Measurements from ENCODE around the gene ALG14.

- TF ChIP-seq SP1 (IDR thresholded peaks at IDR 0.05) (no peak), L3MBTL2 (conservative IDR thresholded peaks at IDR 0.05) (no peak), BHLHE40 (IDR thresholded peaks at IDR 0.05; ENCODE audit: borderline replicate concordance) (no peak)
Observed at GRCh38 chr1:95096218-95096841, 23.6 kb upstream of the ALG14 start.
